HG02623 (cell line): ENCODE data around the gene TM7SF3.

ENCODE experiments used
- ATAC-seq: cut with Tn5 transposase; IDR thresholded peaks from one replicate; pipeline ENCODE4 v1.9.1; 2021; ENCODE audit warnings: moderate library complexity; ENCODE audit not compliant: unreplicated experiment

TM7SF3 gene

DNA sequence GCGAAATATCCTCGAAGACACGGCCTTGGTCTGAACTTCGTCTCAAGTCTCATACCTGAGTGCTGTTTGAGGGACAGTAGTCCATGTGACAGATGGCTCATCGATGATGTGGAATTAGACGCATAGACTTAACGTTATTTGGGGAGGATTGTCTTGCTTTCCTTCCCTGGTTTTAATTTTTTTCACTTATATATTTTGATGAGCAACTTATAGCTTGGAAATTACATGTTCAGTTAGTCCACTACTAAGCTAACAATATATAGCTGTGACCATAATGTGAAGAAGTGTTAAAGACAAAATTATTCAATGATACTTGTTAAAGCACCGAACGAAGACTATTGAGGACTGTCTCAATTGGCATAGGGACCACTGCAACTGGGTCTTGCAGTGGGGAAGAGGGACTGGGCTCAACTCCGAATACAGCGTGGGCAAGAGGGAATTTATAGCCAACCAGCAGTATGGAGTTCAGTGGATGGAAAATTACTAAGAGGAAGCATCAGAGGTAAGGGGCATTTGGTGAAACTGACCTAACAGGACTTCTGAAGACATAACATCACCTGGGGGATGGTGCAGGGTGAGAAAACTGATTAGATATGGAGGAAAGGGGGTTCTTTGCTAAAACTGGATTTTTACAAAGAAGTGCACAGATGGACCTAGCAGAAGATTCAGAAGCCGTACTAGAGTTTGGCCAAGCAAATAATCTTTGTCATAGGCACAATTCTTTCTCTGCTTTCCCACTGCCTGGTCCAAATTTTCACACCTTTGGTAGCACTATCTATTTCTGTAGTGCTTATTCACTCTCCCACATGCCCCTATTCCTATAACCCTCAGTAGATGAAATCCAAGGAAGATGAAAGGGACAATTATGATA lies 910 bp upstream of the TM7SF3 start:
- ATAC-seq, result no peak

- ATAC-seq, result peak; percentile 8
These were observed 536 bp downstream of the TM7SF3 start for GRCh38 chr12:27013611-27014084.

GRCh38 chr12:27012982-27013255 lies 1.3 kb downstream of the TM7SF3 start:
- ATAC-seq, result no peak

GRCh38 chr12:27012239-27012981 lies 1.8 kb downstream of the TM7SF3 start:
- ATAC-seq, result no peak

- no peak for ATAC-seq
These were observed 4.3 kb downstream of the TM7SF3 start for GRCh38 chr12:27009881-27010301.

DNA sequence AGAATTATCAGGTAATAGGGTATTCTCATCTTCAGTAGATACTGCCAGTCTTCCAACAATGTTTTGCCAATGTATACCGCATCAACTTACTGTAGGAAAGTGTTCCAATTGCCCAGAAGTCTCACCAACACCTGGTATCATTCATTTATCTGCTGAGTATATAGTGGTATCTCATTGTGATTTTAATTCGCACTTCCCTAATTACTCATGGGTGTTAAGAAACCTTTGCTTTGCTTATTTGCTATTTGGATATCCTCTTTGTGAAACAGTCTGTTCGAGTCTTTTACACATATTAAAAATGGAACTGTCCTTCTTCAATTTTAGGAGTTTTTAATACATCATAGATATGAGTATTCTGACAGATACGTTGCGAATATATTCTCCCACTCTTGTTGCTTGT lies 6.1 kb downstream of the TM7SF3 start:
- ATAC-seq, result no peak

- no peak for ATAC-seq
These were observed 7.3 kb downstream of the TM7SF3 start for GRCh38 chr12:27006797-27007467.

GRCh38 chr12:27005495-27005894 lies 8.7 kb downstream of the TM7SF3 start:
- no peak for ATAC-seq

GRCh38 chr12:27003421-27004381 lies 10.5 kb downstream of the TM7SF3 start:
- ATAC-seq, result no peak

GRCh38 chr12:27002141-27002540 lies 12.0 kb downstream of the TM7SF3 start:
- no peak for ATAC-seq

GRCh38 chr12:27001663-27002062 lies 12.5 kb downstream of the TM7SF3 start:
- no peak for ATAC-seq

GRCh38 chr12:27000961-27001360 lies 13.2 kb downstream of the TM7SF3 start:
- ATAC-seq, result no peak

GRCh38 chr12:26997003-26997402 lies 17.2 kb downstream of the TM7SF3 start:
- ATAC-seq, result no peak

DNA sequence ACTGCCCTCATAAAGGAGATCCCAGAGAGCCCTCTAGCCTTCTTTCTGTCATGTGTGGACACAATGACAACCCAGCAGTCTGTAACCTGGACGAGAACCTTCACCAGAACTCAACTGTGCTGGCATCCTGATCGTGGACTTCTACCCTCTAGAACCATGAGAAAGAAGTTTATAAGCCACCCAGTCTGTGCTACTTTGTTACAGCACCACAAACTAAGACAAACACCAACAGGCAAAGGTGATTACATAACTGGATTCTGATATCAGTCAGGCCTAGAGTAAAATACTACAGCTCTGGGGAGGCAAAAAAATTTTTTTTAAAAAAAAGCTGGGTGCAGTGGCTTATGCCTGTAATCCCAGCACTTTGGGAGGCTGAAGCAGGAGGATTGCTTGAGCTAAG lies 18.5 kb downstream of the TM7SF3 start:
- no peak for ATAC-seq

DNA sequence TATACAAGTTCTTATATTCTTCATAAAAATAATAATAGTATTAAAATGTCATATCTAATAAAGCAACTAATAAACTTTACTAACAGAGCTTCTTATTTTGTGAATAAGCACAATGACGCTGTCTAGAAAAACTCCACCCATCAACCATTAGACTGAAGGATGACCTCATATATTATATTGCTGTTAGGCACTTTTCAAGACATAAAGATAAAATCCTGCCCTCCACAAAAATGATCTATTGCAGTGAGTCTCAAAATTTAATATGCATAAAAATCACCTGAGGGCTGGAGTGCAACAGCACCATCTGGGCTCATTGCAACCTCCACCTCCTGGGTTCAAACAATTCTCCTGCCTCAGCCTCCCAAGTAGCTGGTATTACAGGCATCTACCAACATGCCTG lies 20.1 kb downstream of the TM7SF3 start:
- ATAC-seq, result no peak

DNA sequence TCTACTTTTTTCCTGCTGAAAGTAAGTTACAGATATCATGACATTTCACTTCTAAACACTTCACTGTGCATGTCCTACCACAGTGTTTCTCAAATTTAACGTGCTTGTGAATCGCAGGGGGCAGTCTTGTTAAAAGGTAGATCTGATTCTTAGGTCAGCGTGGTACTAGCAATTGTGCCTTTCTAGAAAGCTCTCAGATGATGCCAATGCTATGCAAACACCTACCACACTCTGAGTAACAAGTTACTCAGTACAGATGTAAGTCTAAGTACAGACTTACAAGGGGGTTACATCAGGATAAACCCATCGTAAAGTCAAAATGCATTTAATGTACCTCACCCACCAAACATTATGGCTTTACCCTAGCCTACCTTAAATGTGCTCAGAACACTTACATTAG lies 22.4 kb downstream of the TM7SF3 start:
- ATAC-seq, result no peak

DNA sequence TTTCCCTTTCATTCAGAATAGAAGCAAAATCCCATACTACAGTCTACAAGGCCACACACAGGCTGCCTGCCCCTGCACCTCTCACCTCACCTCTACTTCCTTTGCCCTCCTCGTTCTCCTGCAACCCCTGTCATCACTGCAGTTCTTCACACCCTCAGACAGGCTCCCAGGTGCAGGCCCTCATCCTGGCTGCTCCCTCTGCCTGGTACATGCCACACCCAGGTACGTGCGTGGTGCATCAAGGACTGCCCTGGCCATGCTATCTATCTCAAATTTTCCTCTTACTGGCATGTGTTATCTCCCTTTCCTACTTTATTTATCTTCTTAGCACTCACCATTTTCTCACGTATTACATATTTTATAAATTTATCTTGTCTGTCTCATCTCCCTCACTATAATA lies 24.3 kb downstream of the TM7SF3 start:
- no peak for ATAC-seq

GRCh38 chr12:26988703-26989102 lies 25.5 kb downstream of the TM7SF3 start:
- ATAC-seq, result no peak

DNA sequence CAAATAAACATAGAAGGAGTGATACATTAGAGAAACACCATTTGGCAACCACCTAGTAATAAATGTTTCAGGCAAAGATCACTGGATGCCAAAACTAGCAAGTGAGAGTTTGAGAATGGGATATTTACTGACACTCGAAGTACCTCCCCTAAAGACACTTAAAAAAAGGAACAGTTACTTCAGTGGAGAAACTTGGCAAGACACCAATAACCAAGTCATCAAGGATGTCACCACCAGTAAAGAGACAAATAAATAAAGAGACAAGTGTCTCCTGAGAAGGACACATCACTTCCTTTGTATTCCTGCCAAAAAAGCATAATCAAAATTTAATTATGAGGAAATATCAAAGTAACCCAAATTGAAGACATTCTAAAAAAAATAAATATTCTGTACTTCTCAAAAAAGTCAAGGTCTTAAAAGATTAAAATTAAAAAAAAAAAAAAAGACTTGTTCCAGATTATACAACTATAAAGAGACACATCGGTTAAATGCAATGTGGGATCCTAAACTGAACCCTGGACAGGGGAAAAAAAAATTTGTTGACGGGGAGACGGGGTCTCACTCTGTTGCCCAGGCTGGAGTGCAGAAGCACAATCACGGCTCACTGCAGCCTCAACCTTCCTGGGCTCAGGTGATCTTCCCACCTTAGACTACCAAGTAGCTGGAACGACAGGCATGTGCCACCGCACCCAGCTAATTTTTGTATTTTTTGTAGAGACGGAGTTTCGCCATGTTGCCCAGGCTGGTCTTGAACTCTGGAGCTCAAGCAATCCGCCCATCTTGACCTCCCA lies 26.4 kb downstream of the TM7SF3 start:
- ATAC-seq, result no peak

- ATAC-seq, result no peak
These were observed 31.3 kb downstream of the TM7SF3 start for GRCh38 chr12:26982866-26983265.
